ENCODE data around the gene SBF2.
"Not testable (repeated sequence)": the region's sequence is repeated elsewhere in the genome, so short reads cannot be mapped to it uniquely, and the experiment has no call there.

SBF2 gene

GRCh38 chr11:10255388-10256125, 38.5 kb downstream of the SBF2 start:
- Histone ChIP-seq H3K9me3 (ENCODE audit: control insufficient read depth, insufficient read depth, low read length) (no peaks in the 10 kb centered on the region), H3K27me3 (ENCODE audit: control insufficient read depth, insufficient read depth, low read length) (no peaks in the 10 kb centered on the region), H3K9ac (ENCODE audit: low read depth, low read length) (no peak overlapping the region), H3K36me3 (ENCODE audit: control insufficient read depth, insufficient read depth, low read length) (no peaks in the 10 kb centered on the region), H3K4me3 (ENCODE audit: low read depth, low read length) (no peak overlapping the region), H3K4me1 (ENCODE audit: control insufficient read depth, insufficient read depth, low read length) (peaks cover 14% of the 10 kb centered on the region), H3K27ac (ENCODE audit: low read depth, low read length) (no peak overlapping the region)

GRCh38 chr11:10249448-10250131, 44.4 kb downstream of the SBF2 start:
- H3K9me3 ChIP-seq (ENCODE audit: control insufficient read depth, insufficient read depth, low read length); H3K9ac ChIP-seq (ENCODE audit: low read depth, low read length); H3K27me3 ChIP-seq (ENCODE audit: control insufficient read depth, insufficient read depth, low read length); H3K36me3 ChIP-seq (ENCODE audit: control insufficient read depth, insufficient read depth, low read length); H3K4me3 ChIP-seq (ENCODE audit: low read depth, low read length): not testable (repeated sequence)
- Histone ChIP-seq H3K4me1 (ENCODE audit: control insufficient read depth, insufficient read depth, low read length) (peaks cover 11% of the 10 kb centered on the region), H3K27ac (ENCODE audit: low read depth, low read length) (peak overlapping the region; percentile 44)

- H3K4me3 ChIP-seq (ENCODE audit: low read depth, low read length), result no peak overlapping the region
- 0 out of 2 replicates have a peak, but pooled peaks cover 3% of the 10 kb centered on the region for H3K36me3 ChIP-seq (ENCODE audit: control insufficient read depth, insufficient read depth, low read length)
- H3K9me3 ChIP-seq (ENCODE audit: control insufficient read depth, insufficient read depth, low read length), result peaks cover 9% of the 10 kb centered on the region
- no peak overlapping the region for H3K27ac ChIP-seq (ENCODE audit: low read depth, low read length)
- H3K4me1 ChIP-seq (ENCODE audit: control insufficient read depth, insufficient read depth, low read length), result peaks cover 13% of the 10 kb centered on the region
- H3K9ac ChIP-seq (ENCODE audit: low read depth, low read length), result no peak overlapping the region
- H3K27me3 ChIP-seq (ENCODE audit: control insufficient read depth, insufficient read depth, low read length), result no peaks in the 10 kb centered on the region
Observed at GRCh38 chr11:10247011-10247410, 47.0 kb downstream of the SBF2 start.

GRCh38 chr11:10243896-10244575, 50.0 kb downstream of the SBF2 start:
- Histone ChIP-seq H3K4me3 (ENCODE audit: low read depth, low read length) (no peak overlapping the region), H3K27me3 (ENCODE audit: control insufficient read depth, insufficient read depth, low read length) (no peaks in the 10 kb centered on the region), H3K9me3 (ENCODE audit: control insufficient read depth, insufficient read depth, low read length) (peaks cover 9% of the 10 kb centered on the region), H3K36me3 (ENCODE audit: control insufficient read depth, insufficient read depth, low read length) (0 out of 2 replicates have a peak, but pooled peaks cover 3% of the 10 kb centered on the region), H3K27ac (ENCODE audit: low read depth, low read length) (no peak overlapping the region), H3K4me1 (ENCODE audit: control insufficient read depth, insufficient read depth, low read length) (peaks cover 5% of the 10 kb centered on the region; the same call in 1 of the 2 replicates), H3K9ac (ENCODE audit: low read depth, low read length) (no peak overlapping the region)

GRCh38 chr11:10236840-10237239, 57.2 kb downstream of the SBF2 start:
- Histone ChIP-seq H3K9ac (ENCODE audit: low read depth, low read length) (no peak overlapping the region), H3K27ac (ENCODE audit: low read depth, low read length) (no peak overlapping the region), H3K27me3 (ENCODE audit: control insufficient read depth, insufficient read depth, low read length) (no peaks in the 10 kb centered on the region), H3K4me3 (ENCODE audit: low read depth, low read length) (no peak overlapping the region), H3K36me3 (ENCODE audit: control insufficient read depth, insufficient read depth, low read length) (peaks cover 4% of the 10 kb centered on the region; the same call in 1 of the 2 replicates), H3K9me3 (ENCODE audit: control insufficient read depth, insufficient read depth, low read length) (peaks cover 20% of the 10 kb centered on the region), H3K4me1 (ENCODE audit: control insufficient read depth, insufficient read depth, low read length) (no peaks in the 10 kb centered on the region)

- Histone ChIP-seq H3K4me3 (ENCODE audit: low read depth, low read length) (no peak overlapping the region), H3K4me1 (ENCODE audit: control insufficient read depth, insufficient read depth, low read length) (no peaks in the 10 kb centered on the region), H3K9ac (ENCODE audit: low read depth, low read length) (no peak overlapping the region), H3K36me3 (ENCODE audit: control insufficient read depth, insufficient read depth, low read length) (peaks cover 4% of the 10 kb centered on the region; the same call in 1 of the 2 replicates), H3K27me3 (ENCODE audit: control insufficient read depth, insufficient read depth, low read length) (no peaks in the 10 kb centered on the region), H3K27ac (ENCODE audit: low read depth, low read length) (no peak overlapping the region), H3K9me3 (ENCODE audit: control insufficient read depth, insufficient read depth, low read length) (peaks cover 23% of the 10 kb centered on the region)
Observed at GRCh38 chr11:10233581-10233980, 60.4 kb downstream of the SBF2 start.

GRCh38 chr11:10232756-10233155, 61.3 kb downstream of the SBF2 start:
- H3K36me3 ChIP-seq (ENCODE audit: control insufficient read depth, insufficient read depth, low read length), result peaks cover 4% of the 10 kb centered on the region; the same call in 1 of the 2 replicates
- H3K27me3 ChIP-seq (ENCODE audit: control insufficient read depth, insufficient read depth, low read length), result no peaks in the 10 kb centered on the region
- H3K4me3 ChIP-seq (ENCODE audit: low read depth, low read length), result no peak overlapping the region; the same call in 1 of the 2 replicates
- H3K27ac ChIP-seq (ENCODE audit: low read depth, low read length), result no peak overlapping the region
- peaks cover 23% of the 10 kb centered on the region for H3K9me3 ChIP-seq (ENCODE audit: control insufficient read depth, insufficient read depth, low read length)
- H3K9ac ChIP-seq (ENCODE audit: low read depth, low read length), result no peak overlapping the region
- H3K4me1 ChIP-seq (ENCODE audit: control insufficient read depth, insufficient read depth, low read length), result no peaks in the 10 kb centered on the region

- not testable (repeated sequence) for H3K4me1 ChIP-seq (ENCODE audit: control insufficient read depth, insufficient read depth, low read length); H3K4me3 ChIP-seq (ENCODE audit: low read depth, low read length); H3K36me3 ChIP-seq (ENCODE audit: control insufficient read depth, insufficient read depth, low read length); H3K9ac ChIP-seq (ENCODE audit: low read depth, low read length); H3K27ac ChIP-seq (ENCODE audit: low read depth, low read length); H3K27me3 ChIP-seq (ENCODE audit: control insufficient read depth, insufficient read depth, low read length)
- H3K9me3 ChIP-seq (ENCODE audit: control insufficient read depth, insufficient read depth, low read length), result peaks cover 23% of the 10 kb centered on the region
Observed at GRCh38 chr11:10231803-10232202, 62.2 kb downstream of the SBF2 start.

- Histone ChIP-seq H3K27me3 (ENCODE audit: control insufficient read depth, insufficient read depth, low read length) (no peaks in the 10 kb centered on the region), H3K9ac (ENCODE audit: low read depth, low read length) (no peak overlapping the region), H3K27ac (ENCODE audit: low read depth, low read length) (no peak overlapping the region), H3K9me3 (ENCODE audit: control insufficient read depth, insufficient read depth, low read length) (no peaks in the 10 kb centered on the region), H3K4me3 (ENCODE audit: low read depth, low read length) (no peak overlapping the region), H3K4me1 (ENCODE audit: control insufficient read depth, insufficient read depth, low read length) (no peaks in the 10 kb centered on the region), H3K36me3 (ENCODE audit: control insufficient read depth, insufficient read depth, low read length) (no peaks in the 10 kb centered on the region)
Observed at GRCh38 chr11:10225553-10225952, 68.5 kb downstream of the SBF2 start.

GRCh38 chr11:10222399-10222798, 71.6 kb downstream of the SBF2 start:
- H3K4me1 ChIP-seq (ENCODE audit: control insufficient read depth, insufficient read depth, low read length), result no peaks in the 10 kb centered on the region
- no peaks in the 10 kb centered on the region for H3K27me3 ChIP-seq (ENCODE audit: control insufficient read depth, insufficient read depth, low read length)
- no peaks in the 10 kb centered on the region for H3K36me3 ChIP-seq (ENCODE audit: control insufficient read depth, insufficient read depth, low read length)
- H3K9ac ChIP-seq (ENCODE audit: low read depth, low read length), result no peak overlapping the region
- peaks cover 13% of the 10 kb centered on the region; the same call in 1 of the 2 replicates for H3K9me3 ChIP-seq (ENCODE audit: control insufficient read depth, insufficient read depth, low read length)
- no peak overlapping the region for H3K4me3 ChIP-seq (ENCODE audit: low read depth, low read length)
- H3K27ac ChIP-seq (ENCODE audit: low read depth, low read length), result no peak overlapping the region

GRCh38 chr11:10221342-10221741, 72.7 kb downstream of the SBF2 start:
- Histone ChIP-seq H3K27me3 (ENCODE audit: control insufficient read depth, insufficient read depth, low read length) (no peaks in the 10 kb centered on the region), H3K36me3 (ENCODE audit: control insufficient read depth, insufficient read depth, low read length) (no peaks in the 10 kb centered on the region), H3K9ac (ENCODE audit: low read depth, low read length) (no peak overlapping the region), H3K9me3 (ENCODE audit: control insufficient read depth, insufficient read depth, low read length) (peaks cover 13% of the 10 kb centered on the region; the same call in 1 of the 2 replicates), H3K4me3 (ENCODE audit: low read depth, low read length) (no peak overlapping the region), H3K27ac (ENCODE audit: low read depth, low read length) (no peak overlapping the region), H3K4me1 (ENCODE audit: control insufficient read depth, insufficient read depth, low read length) (no peaks in the 10 kb centered on the region)
